Activated CD8-positive, alpha-beta memory T cell treated with anti-CD3 and anti-CD28 coated beads for 24 hours (primary cell): ENCODE data around the gene LANCL2.
"Not testable (repeated sequence)": the region's sequence is repeated elsewhere in the genome, so short reads cannot be mapped to it uniquely, and the experiment has no call there.

Source experiments
- DNase-seq: peaks from one replicate; pipeline ENCODE4 v3.0.0-alpha.2; 2020

The LANCL2 gene, protein sequence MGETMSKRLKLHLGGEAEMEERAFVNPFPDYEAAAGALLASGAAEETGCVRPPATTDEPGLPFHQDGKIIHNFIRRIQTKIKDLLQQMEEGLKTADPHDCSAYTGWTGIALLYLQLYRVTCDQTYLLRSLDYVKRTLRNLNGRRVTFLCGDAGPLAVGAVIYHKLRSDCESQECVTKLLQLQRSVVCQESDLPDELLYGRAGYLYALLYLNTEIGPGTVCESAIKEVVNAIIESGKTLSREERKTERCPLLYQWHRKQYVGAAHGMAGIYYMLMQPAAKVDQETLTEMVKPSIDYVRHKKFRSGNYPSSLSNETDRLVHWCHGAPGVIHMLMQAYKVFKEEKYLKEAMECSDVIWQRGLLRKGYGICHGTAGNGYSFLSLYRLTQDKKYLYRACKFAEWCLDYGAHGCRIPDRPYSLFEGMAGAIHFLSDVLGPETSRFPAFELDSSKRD

DNA sequence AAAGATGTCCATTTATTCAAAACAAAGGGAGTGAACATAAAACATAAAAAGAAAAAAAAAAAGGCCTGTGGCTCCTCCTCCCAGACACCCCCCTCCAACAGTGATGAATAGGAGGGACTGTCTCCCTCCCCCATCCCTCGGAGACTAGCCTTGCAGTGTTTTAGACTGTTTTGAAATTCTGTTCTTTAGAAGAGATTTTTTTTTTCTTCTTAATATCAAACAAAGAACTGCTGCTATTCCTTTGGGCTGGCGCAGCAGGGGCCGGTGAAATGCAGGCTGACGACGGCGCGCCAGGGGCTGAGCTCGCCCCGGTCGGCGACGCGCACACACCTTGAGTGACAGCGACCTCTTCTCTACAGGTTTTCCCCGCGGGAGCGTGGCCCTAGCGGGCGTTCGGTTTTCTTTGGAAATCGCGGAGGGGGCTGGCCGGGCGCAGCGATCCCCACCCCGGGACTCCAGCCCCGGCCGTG, at the start of gene LANCL2:
Gene LANCL2 (plus strand): TSS at position 133 of the 470 bp plus-strand sequence. CDS start 689 bp downstream, outside the sequence.
- no peak for DNase-seq

DNA sequence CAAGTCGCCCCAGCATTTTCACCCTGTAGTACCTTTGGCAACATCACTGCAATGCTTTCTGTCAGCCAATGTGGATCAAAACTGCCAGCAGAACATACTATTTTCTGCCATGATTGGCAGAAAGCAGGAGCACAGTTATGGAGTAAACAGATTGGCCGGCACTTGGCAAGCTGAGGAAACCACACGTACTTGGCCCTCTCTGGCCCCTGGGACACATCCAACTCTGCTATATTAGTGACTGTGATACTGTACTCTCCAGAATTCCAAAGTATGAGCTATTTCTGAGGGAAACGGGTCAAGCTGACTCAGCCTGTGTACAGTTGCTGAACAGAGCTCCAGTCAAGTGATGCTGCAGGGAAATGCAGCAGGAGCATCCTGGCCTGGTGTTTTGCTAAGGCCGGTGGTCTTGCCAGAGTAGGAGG, 39.8 kb upstream of the LANCL2 start:
- no peak for DNase-seq

DNA sequence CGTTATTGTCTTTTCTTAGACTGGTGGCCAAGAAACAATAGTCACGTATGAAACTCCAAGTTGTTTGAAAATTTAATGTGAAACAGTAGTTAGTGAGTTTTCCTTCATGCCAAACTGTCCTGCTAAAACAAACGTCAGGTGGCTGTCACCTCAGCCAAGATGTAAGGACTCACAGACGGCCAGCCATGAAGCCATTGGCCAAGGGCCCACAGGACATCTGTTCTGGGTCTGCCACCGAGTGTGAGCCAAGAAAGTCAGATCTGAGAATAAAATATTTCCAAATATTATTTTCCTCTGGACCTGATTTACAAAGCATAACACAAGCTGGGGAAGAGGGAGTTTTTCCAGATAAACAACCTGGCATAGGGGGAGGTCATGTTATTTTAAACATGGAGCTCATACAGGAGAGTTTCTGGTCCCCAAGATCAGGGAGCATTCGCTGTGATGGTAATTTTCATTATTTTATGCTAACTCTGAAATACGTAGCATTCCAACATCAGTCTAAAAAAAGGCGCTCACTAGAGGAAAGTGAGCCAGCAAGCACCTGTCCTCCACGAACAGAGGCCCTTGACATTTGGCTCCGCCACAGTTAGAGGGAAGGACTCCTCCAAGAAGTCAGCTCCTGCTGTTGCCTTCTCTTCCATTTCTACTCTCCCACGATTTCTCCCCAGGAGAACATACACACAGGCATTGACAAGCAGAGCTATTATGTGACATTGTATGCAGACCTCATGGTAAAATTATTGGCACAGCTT, 38.9 kb upstream of the LANCL2 start:
- DNase-seq, result no peak

DNA sequence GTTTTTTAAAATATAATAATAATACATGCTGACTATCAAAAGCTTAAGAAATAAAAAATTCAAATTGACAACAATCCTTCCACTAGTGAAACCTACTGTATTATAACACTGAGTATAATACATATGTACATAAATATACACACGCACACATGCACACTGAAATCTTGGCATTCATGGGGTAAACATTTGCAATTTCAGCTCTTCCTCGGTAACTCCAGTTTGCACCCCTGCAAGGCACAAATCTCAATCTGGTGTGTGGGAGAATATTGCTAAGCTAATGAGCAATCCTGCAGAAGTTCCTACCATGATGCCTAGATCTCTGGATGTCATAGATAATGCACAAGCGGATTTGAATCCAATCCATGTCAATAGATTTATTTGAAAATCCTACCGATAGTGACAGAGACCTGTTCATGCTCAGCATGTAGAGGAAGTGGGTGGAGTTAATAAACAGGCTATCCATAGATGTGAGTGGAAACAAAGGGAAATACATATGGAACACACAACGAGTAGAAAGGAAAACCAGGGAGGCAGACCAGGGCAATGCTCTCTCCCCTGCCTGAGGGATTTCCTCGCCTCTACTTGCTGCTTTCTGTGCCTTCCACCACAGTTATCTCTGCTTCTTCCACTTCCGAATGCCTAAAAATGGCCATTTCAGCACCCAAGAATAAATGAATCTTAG, 38.1 kb upstream of the LANCL2 start:
- DNase-seq, result no peak

DNA sequence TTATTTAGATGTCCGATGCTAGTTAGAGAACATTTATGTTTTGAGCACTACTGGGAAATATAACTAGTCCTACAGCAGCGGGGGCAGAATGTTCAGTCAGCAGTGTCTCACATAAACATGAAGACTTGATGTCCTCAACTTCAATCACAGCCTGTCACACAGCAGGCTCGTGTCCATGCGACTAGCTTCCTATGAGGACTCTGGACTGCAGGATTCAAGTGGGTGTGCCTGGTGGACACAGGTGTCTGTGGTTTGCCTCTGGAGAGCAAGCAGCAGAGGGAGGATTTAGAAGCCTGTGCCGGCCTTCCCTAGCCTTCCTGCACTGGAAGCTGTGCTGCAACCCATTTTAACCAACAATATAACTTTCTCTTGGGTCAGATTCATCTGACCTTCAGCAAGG, 30.0 kb upstream of the LANCL2 start:
- no peak for DNase-seq

DNA sequence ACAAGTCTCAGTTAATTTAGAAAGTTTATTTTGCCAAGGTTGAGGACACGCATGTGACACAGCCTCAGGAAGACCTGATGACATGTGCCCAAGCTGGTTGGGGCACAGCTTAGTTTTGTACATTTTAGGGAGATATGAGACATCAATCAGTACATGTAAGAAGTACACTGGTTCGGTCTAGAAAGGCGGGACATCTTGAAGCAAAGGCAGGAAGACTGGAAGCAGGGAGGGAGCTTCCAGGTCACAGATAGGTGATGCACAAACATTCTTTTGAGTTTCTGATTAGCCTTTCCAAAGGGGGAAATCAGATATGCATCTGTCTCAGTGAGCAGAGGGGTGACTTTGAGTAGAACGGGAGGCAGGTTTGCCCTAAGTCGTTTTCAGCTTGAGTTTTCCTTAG, 29.4 kb upstream of the LANCL2 start:
- DNase-seq, result no peak

DNA sequence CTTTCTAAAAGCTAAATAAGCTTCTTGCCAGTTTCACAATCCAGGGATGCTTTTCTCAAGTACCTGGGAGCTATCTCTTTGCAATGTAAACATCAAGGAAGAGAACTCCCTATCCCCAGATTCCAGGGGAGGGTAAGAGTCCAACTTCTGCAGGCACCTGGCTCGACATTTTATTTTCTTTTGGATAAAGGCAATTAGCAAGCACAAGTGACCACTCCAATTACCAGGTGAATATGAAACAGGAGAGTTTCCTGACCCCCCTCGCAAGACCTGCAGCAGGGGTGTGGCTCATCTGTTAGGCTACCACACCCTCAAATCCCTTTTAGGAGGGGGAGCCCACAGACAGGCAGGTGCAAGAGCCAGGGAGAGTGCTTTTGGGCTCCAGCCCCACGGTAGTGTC, 28.6 kb upstream of the LANCL2 start:
- no peak for DNase-seq

DNA sequence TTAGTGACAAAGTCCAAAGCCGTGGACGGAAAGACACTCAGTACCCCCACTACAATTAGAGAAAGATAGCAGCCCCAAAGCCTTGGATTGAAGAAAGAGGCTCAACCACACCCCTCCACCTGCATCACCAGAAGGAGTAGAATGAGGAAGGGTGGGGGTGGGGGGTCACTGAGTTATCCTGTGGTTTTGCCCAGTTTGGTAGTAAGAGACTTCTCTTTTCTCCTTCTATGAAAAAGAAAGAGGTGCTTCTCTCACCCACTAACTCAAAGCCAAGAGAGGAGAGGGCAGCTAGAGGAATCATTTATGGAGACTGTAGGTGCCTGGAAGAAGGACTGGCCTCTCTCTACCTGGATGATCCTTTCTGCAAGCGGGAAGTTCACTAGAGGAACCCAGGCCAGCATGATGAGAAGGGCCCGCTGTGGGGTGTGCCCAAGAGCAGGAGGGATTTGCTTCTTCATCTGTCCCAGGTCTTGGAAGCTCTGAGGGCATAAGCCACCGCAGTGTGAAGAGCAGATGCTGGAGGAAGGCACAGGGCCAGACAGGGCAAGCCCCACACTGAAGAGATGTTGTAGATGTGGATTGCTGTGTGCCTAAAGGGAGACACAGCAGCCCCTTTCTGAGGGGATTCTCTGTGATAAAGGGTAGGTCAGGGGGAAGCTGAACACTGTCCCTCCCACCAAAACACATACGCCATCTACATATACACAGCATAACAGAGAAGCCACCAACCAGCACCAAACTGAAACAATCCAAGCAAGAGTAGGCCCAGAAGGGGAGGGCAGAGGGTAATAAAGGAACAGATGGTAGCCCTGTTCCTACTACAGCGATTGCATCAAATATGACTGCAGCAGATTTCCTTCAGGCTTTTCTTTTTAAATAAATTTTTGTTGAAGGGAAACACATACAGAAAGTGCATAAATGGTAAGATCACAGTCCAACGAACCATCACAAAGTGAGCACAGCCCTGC, 25.8 kb upstream of the LANCL2 start:
- no peak for DNase-seq

DNA sequence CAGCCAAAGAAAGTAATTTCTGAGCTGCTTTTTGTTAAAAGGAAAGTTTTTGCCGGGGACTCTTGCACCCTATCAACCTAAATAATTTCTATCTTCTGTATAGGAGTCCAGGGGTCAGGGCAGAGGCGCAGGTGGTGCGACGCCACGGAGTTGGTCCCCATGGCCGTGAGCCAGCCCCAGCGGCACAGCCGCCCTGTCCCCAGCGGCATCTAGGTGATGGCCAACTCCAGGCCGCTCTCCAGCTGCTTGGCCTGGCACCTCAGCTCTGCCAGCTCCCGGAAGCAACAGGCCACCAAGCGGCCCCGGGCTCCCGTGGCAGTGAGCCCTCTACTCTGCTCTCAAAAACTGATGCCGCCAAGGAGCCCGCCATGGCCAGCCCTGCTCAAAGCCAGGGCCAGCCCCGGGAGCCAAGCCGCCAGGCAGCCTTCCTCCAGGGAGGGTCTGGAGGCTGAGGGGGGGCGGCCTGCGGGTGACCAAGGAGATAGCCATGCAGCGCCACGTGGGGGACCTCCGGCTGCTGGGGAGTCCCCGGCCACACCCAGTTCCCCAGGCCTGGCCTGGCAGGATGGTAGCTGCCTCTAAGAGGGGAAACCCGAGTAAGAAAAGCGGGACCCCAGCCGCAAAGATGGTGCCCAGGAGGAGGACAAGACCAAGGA, 22.8 kb upstream of the LANCL2 start:
- no peak for DNase-seq

DNA sequence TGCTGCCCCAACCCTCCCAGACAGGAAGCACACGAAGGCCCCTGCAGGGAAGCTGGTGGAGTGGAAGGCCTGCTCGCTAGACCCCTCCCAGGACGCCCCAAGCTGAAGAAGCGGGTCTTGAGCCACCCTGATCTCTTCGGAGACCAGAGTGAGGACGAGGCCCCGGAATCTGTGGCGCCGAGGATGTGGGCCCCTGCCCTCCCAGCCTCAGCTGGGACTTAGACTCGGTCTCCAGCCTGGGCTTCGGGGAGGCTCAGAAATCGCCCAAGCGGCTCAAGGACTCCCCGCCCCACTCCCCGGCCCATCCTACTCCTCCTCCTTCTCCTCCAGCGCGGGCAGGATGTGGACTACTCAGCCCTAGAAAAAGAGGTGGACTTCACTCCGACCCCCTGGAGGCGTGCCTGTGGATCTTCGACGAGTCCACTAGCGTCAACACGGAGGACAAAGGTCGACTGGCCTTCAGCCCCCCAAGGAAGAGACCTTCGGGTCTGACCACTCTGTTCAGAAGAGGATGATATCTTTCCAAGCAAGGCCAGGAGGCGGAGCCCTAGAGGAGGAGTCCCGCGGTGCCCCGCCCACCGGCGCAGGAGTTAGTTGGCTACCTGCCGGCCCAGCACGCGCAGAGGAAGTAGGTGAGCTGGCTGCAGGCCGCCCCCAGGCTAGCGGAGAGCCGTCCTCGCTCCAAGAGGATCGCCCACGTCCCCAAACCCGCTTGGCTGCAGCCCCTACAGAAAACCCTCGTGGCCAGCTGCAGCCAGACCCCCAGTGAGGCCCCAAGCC, 21.9 kb upstream of the LANCL2 start:
- DNase-seq, result no peak

DNA sequence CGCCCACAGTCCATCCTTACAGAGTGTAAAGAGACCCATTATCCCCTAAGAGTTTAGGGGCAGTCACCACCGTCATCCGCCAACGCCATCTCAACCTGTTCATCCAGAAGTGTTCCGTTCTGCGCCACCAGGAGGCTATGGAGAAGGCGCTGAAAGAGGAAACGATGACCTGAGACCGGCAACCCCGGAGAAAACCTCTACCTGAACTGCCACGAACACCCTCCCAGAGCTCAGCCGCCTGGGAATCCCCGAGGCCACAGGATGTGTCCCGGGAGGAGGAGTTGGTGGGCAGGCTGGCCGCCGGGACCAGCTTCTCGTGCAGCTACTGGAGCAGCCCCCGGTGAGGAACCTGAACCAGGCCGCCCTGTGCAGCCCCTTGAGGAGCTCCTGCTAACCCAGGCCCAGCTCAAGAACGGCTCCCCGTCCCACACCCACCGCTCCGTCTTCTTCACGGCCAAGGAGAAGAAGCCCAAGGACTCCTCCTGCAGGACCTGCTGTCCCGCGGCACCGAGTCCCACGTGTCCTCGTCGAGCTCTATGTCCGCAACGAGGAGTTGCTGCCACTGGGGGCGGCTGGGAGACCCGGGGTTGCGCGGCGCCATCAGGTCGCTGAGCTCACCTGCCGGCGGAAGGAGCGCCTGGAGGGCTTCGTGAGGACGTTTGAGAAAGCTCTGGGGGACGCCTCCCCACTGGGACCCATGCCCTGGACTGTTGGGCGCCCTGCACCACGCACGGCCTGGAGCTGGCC, 21.1 kb upstream of the LANCL2 start:
- no peak for DNase-seq

DNA sequence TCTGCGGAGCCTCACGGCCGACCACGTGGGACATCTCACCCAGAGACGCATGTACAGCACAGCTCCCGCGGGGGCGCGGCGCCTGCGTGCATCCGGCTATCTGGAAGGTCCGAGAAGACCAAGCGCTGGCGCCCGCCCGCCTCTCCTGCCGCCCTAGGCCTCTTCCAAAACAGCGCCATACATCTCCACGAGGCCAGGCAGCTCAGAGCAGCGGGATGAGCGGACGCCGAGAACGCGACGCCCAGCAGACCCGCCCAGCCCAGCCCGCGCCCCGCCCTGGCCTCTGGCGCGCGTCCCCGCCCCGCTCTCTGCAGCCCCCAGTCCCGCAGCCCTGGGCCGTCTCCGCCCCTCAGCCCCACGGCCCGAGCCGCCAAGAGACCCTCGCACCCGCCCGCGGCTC, 20.3 kb upstream of the LANCL2 start:
- DNase-seq, result no peak

DNA sequence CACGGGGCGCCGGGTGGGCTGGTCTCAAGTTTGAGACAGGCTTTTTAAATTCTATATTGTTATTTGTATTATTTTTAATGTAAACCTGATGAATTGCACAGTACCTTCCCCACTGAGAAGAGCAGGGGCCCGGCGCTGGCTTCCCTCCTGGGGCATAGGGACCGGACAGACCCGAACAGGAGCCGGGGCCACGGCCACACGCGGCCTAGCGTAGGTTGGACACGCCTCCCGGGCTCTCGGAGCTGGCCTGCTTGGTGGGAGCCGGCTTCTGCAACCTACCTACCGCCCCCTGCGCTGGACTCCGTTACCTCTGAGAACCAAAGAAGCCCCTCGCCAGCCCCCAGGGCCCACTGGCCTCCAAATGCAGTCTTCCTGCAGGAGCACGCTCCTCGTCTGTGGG, 19.8 kb upstream of the LANCL2 start:
- DNase-seq, result no peak

DNA sequence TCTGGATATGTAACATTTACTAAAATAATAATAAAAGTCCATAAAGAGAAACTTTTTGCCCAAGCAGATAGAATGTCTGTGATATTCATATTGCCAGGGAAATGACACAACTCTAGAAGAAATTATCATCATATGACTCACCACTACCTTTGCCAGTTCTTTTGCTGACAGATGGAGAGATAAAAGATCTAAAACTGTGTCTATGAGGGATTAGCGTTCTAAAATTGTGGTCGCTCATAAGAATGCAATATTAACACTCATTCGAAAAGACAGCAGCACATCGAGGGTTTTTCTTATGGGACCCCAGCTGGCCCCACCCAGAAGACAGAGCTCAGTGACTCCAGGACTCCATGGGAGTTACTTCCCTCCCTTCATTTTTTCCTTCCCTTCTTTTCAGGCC, 16.6 kb upstream of the LANCL2 start:
- DNase-seq, result no peak

DNA sequence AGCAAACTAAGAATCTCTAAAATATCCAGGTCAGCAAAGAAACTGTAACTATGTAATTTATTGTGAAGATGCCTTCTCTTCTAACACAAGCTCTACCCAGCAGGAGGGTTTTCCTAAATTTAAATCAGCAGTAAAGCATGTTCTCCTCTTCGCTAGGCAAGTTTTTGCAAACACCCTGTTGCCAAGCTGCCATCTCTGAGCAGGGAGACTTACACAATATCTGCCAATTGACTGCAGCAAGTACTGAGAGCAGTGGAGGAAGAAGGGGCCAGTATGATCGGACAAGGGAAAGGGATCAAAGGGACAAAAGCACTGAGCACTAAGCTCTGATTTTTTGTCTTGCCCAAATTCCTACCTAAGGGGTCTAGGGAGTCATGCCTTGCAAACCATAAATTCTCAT, 16.0 kb upstream of the LANCL2 start:
- no peak for DNase-seq

DNA sequence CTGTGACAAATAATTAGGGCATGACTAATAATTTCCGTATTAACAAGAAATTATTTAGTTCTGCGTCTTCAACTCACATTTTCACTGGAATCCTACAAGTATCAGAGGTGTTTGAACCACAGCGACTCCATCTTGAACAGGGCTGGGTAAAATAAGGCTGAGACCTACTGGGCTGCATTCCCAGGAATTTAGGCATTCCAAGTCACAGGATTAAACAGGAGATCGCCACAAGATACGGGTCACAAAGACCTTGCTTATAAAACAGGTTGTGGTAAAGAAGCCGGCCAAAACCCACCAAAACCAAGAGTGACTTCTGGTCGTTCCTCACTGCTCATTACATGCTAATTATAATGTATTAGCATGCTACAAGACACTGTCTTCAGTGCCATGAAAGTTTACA, 14.9 kb upstream of the LANCL2 start:
- DNase-seq, result no peak

DNA sequence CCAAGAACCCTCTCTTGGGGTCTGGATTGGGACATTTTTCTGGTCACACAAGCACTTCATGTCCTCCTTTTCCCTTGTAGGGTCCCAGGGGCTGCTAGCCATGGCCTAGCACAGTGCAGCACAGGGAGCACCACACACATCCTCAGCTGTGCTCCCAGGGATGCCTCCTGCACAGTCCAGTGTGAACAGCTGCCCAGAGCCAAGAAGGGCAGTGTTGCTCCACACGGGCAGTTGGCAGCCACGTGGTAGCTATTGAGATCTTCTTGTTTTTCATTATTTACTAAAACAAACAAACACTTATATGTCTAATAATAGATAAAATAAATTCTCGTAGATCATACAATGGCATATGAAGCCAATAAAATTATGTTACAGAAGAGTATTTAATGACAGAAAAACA, 13.9 kb upstream of the LANCL2 start:
- DNase-seq, result no peak

DNA sequence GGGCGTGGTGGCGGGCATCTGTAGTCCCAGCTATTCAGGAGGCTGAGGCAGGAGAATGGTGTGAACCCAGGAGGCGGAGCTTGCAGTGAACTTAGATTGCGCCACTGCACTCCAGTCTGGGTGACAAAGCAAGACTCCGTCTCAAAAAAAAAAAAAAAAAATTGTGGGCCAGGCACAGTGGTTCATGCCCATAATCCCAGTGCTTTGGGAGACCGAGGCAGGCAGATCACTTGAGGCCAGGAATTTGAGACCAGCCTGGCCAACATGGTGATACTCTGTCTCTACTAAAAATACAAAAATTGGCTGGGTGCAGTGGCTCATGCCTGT, 12.2 kb upstream of the LANCL2 start:
- not testable (repeated sequence) for DNase-seq

DNA sequence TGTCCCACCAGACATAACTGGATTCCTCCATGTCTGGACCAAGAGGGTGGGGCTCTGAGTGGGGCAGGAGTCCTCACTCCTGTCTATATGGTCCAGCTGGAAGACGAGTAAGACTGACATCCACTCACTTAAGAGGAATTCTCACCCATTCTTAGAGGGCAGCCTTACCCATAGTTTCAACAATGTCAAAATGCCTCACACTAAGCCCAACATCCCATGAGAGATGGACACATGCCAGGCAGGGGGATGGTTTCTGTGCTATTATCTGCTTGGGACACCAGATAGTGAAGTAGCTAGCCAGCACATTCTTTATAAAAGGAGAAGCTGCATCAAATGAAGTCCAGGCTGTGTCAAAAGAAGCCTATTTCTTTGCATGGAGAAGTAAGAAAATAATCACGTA, 4.7 kb upstream of the LANCL2 start:
- DNase-seq, result no peak

DNA sequence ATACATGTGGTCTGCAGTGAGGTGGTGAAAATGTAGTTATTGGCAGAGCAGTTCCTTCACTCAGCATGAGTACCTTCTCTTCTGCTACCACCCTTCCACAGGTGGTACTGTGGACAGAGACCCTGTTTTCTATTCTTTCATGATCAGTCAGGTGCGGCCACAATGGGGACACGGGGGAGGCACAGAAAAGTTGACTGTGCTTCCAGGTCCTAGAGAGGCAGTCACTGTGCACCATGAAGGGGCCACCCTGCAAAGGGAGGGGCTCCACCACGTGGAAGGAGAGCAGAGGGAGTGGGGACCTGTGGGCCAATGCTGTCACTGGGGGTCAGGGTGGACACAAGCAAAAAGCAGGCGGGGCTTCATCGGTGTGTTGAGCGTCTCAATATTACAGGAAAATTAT, 3.6 kb upstream of the LANCL2 start:
- no peak for DNase-seq
